HG03439 (cell line): ENCODE results near the gene CORO2A.

ENCODE experiments used
- ATAC-seq: cut with Tn5 transposase; IDR thresholded peaks from one replicate; pipeline ENCODE4 v1.9.1; 2021; ENCODE audit warnings: mild to moderate bottlenecking, moderate library complexity; ENCODE audit not compliant: unreplicated experiment

CORO2A gene

GRCh38 chr9:98192503-98193335 is at the start of gene CORO2A:
CORO2A (minus strand) TSS chr9:98192637; CDS start chr9:98157660, 34,977 bp downstream.
- ATAC-seq: peak; percentile 79

GRCh38 chr9:98241357-98242300 is 49.2 kb upstream of the CORO2A start:
- ATAC-seq: no peak

GRCh38 chr9:98240475-98240874 is 48.0 kb upstream of the CORO2A start:
- ATAC-seq: no peak

GRCh38 chr9:98236901-98237487 is 44.6 kb upstream of the CORO2A start:
- ATAC-seq: no peak

GRCh38 chr9:98235126-98235525 is 42.7 kb upstream of the CORO2A start:
- no peak for ATAC-seq

- no peak for ATAC-seq
Measured at GRCh38 chr9:98234245-98234825, 41.9 kb upstream of the CORO2A start.

GRCh38 chr9:98232926-98233325 is 40.5 kb upstream of the CORO2A start:
- no peak for ATAC-seq

GRCh38 chr9:98231770-98232478 is 39.5 kb upstream of the CORO2A start:
- no peak for ATAC-seq

GRCh38 chr9:98230789-98231188 is 38.4 kb upstream of the CORO2A start:
- no peak for ATAC-seq

- no peak for ATAC-seq
Measured at GRCh38 chr9:98230304-98230703, 37.9 kb upstream of the CORO2A start.

GRCh38 chr9:98229620-98230019 is 37.2 kb upstream of the CORO2A start:
- no peak for ATAC-seq

- no peak for ATAC-seq
Measured at GRCh38 chr9:98229090-98229395, 36.6 kb upstream of the CORO2A start.

GRCh38 chr9:98228392-98229089 is 36.1 kb upstream of the CORO2A start:
- no peak for ATAC-seq

GRCh38 chr9:98227883-98228282 is 35.4 kb upstream of the CORO2A start:
- no peak for ATAC-seq

GRCh38 chr9:98226957-98227356 is 34.5 kb upstream of the CORO2A start:
- ATAC-seq: no peak

- no peak for ATAC-seq
Measured at GRCh38 chr9:98226516-98226915, 34.1 kb upstream of the CORO2A start.

- ATAC-seq: no peak
Measured at GRCh38 chr9:98225015-98225442, 32.6 kb upstream of the CORO2A start.

GRCh38 chr9:98222885-98223691 is 30.7 kb upstream of the CORO2A start:
- ATAC-seq: no peak

GRCh38 chr9:98220911-98221310 is 28.5 kb upstream of the CORO2A start:
- ATAC-seq: no peak
